Left ventricle myocardium inferior (tissue), 1 donor: ENCODE data around the gene CRADD. TPM values are rescaled to one million over a fixed set of nuclear protein-coding genes. Genes with fewer than 3 reads are reported as not detected.

ENCODE experiments used
- DNase-seq: peaks from one replicate; pipeline ENCODE4 v3.0.0-alpha.2; 2020
- H3K27ac ChIP-seq: fragments of 200-600 bp; replicated peaks from 2 replicates; pipeline ENCODE4 v1.8.0; 2021
- H3K27me3 ChIP-seq: fragments of 200-600 bp; 2 replicates; pipeline ENCODE4 v1.8.0; 2021; ENCODE audit warnings: low read depth
- H3K36me3 ChIP-seq: fragments of 200-600 bp; 2 replicates; pipeline ENCODE4 v1.8.0; 2021
- H3K4me1 ChIP-seq: fragments of 200-600 bp; 2 replicates; pipeline ENCODE4 v1.8.0; 2021
- H3K4me3 ChIP-seq: fragments of 200-600 bp; 2 replicates; pipeline ENCODE4 v1.8.0; 2021; ENCODE audit warnings: mild to moderate bottlenecking, moderate library complexity
- H3K9me3 ChIP-seq: fragments of 200-600 bp; replicated peaks from 2 replicates; pipeline ENCODE4 v1.8.0; 2021
- CTCF ChIP-seq: fragments of 200-600 bp; IDR thresholded peaks from 2 replicates; pipeline ENCODE4 v1.8.0; 2021; ENCODE audit warnings: antibody characterized with exemption, mild to moderate bottlenecking, borderline replicate concordance
- intact Hi-C: fragments of 100-400 bp; cut with micrococcal nuclease; formaldehyde crosslinking; loops from one replicate; pipeline ENCODE4 v1.11.0; 2022
- total RNA-seq: library from RNA; stranded (reverse); fragmentation: NEBNext Ultra II Directional; extraction: Animal tissue kit (Norgen Biotek cat#: 25700); gene quantifications from one replicate; pipeline ENCODE4 v1.2.1, GENCODE V29; 2021
- donor health status: DM: no; HTN: yes; CAD: no; lungs with severe emphysema.

CRADD gene
- total RNA-seq, 1 donor from 2014 or later, result 46.4 TPM

- intact Hi-C loops, result no loop called here
- H3K9me3 ChIP-seq, result no peaks in the 10 kb centered on the region
- peak overlapping the region; percentile 41 for H3K4me3 ChIP-seq
- H3K36me3 ChIP-seq, result no peaks in the 10 kb centered on the region
- peak overlapping the region; percentile 95 for H3K27ac ChIP-seq
- H3K4me1 ChIP-seq, result peaks cover 85% of the 10 kb centered on the region
- TF ChIP-seq CTCF, result no peak
- no peaks in the 10 kb centered on the region for H3K27me3 ChIP-seq
- DNase-seq, result no peak
These were observed 136.0 kb downstream of the CRADD start for GRCh38 chr12:93813186-93813585.

GRCh38 chr12:93813972-93814821 lies 137.0 kb downstream of the CRADD start:
- intact Hi-C loops, result no loop called here
- Histone ChIP-seq H3K9me3 (no peaks in the 10 kb centered on the region), H3K4me1 (peaks cover 86% of the 10 kb centered on the region), H3K27me3 (no peaks in the 10 kb centered on the region), H3K4me3 (peak overlapping the region; percentile 41), H3K36me3 (no peaks in the 10 kb centered on the region), H3K27ac (peak overlapping the region; percentile 95)
- DNase-seq, result peak; percentile 84
- TF ChIP-seq CTCF, result peak; percentile 30

- Histone ChIP-seq H3K27ac (peak overlapping the region; percentile 95), H3K9me3 (no peaks in the 10 kb centered on the region), H3K4me1 (peaks cover 75% of the 10 kb centered on the region), H3K36me3 (no peaks in the 10 kb centered on the region), H3K4me3 (no peak overlapping the region), H3K27me3 (no peaks in the 10 kb centered on the region)
- TF ChIP-seq CTCF, result no peak
- DNase-seq, result peak; percentile 35
- intact Hi-C loops, result no loop called here
These were observed 141.4 kb downstream of the CRADD start for GRCh38 chr12:93818488-93819049.

- peak overlapping the region; percentile 95 for H3K27ac ChIP-seq
- no peak overlapping the region for H3K4me3 ChIP-seq
- H3K27me3 ChIP-seq, result no peaks in the 10 kb centered on the region
- DNase-seq, result peak; percentile 55
- H3K36me3 ChIP-seq, result no peaks in the 10 kb centered on the region
- H3K9me3 ChIP-seq, result no peaks in the 10 kb centered on the region
- H3K4me1 ChIP-seq, result peaks cover 77% of the 10 kb centered on the region
- intact Hi-C loops, result no loop called here
- no peak for TF ChIP-seq CTCF
These were observed 141.9 kb downstream of the CRADD start for GRCh38 chr12:93819050-93819491.

GRCh38 chr12:93823616-93824391 lies 146.6 kb downstream of the CRADD start:
- peak overlapping the region; percentile 77 for H3K27ac ChIP-seq
- no peak overlapping the region for H3K4me3 ChIP-seq
- TF ChIP-seq CTCF, result no peak
- no peaks in the 10 kb centered on the region for H3K36me3 ChIP-seq
- no peaks in the 10 kb centered on the region for H3K9me3 ChIP-seq
- H3K4me1 ChIP-seq, result peaks cover 85% of the 10 kb centered on the region
- DNase-seq, result no peak
- intact Hi-C loops, result no loop called here
- no peaks in the 10 kb centered on the region for H3K27me3 ChIP-seq
